ENCODE measurements around the gene P2RY14. TPM values are rescaled to one million over a fixed set of nuclear protein-coding genes. Genes with fewer than 3 reads are reported as not detected.

Gene P2RY14
- total and polyA plus RNA-seq, 2 donors (not counting 3 experiments of a cell fraction or from before 2014, with no cell fraction given): not detected

GRCh38 chr3:151319628-151320027 is 41.3 kb upstream of the P2RY14 start:
- Histone ChIP-seq H3K36me3 (ENCODE audit: control insufficient read depth in 2 of 2, extremely low read depth in 1 of 2, insufficient read depth in 2 of 2, low read length in 2 of 2) (no peaks in the 10 kb centered on the region), H2AFZ (ENCODE audit: low read depth, low read length) (no peak overlapping the region), H3K4me3 (replicated peaks in 1 of 3; ENCODE audit: insufficient read depth in 1 of 3, low read depth in 1 of 3, low read length in 3 of 3) (no peak overlapping the region), H3K4me2 (ENCODE audit: insufficient read depth, low read length) (no peak overlapping the region), H3K27me3 (ENCODE audit: control insufficient read depth in 2 of 2, insufficient read depth in 2 of 2, low read length in 2 of 2) (no peaks in the 10 kb centered on the region), H3K79me2 (ENCODE audit: control insufficient read depth, insufficient read depth, low read length) (no peaks in the 10 kb centered on the region), H3K27ac (ENCODE audit: insufficient read depth, low read depth, low read length) (no peak overlapping the region), H3K9ac (replicated peaks; ENCODE audit: extremely low read depth, insufficient read depth, low read length) (no peak overlapping the region), H3K9me3 (replicated peaks; ENCODE audit: control insufficient read depth, insufficient read depth, low read length) (no peaks in the 10 kb centered on the region), H3K9me1 (replicated peaks; ENCODE audit: control insufficient read depth, extremely low read depth, insufficient read depth, low read length) (no peaks in the 10 kb centered on the region), H4K20me1 (replicated peaks; ENCODE audit: control insufficient read depth, extremely low read depth, insufficient read depth, low read length) (no peaks in the 10 kb centered on the region), H3K4me1 (ENCODE audit: control insufficient read depth, extremely low read depth, insufficient read depth, low read length) (no peaks in the 10 kb centered on the region)
- POLR2A ChIA-PET: no interaction called here
- dilution Hi-C loops (cut with MboI; ENCODE audit: extremely low pct_ligation_motif_present, low sequenced_read_pairs): no loop called here
- CTCF ChIA-PET: no interaction called here
- TF ChIP-seq POLR2A (IDR thresholded peaks at IDR 0.05; ENCODE audit: low read depth, low read length): no peak
- no peak for DNase-seq (ENCODE audit: low read depth, low spot score)
- no peak for FAIRE-seq
- intact Hi-C loops (cut with micrococcal nuclease): no loop called here
- BruUV-seq (replicated peaks): no TSS peak

DNA sequence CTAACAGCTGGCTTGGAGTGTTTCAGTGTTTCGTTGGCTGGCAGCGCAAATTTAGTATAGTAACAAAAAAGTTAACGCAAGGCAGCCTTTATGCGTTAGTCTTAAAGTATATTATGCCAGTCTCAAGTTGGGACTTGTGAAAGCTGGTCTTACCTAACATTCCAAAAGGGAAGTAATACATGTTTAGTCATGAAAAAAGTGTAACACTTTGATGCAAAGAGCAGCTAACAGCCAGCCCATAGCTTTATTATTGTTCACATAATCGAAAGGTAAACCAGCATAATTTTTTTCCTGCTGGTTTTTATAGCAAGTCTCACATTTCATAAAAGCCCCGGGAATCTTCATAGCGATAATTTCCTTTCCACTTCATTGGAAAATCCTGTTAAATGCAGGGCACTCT is 40.6 kb upstream of the P2RY14 start:
- no peaks in the 10 kb centered on the region for H3K79me2 ChIP-seq (ENCODE audit: control insufficient read depth, insufficient read depth, low read length)

More for the DNA sequence above, 40.6 kb upstream of the P2RY14 start:
- dilution Hi-C loops (cut with MboI; ENCODE audit: extremely low pct_ligation_motif_present, low sequenced_read_pairs) (no loop called here), intact Hi-C loops (cut with micrococcal nuclease) (no loop called here)
- H3K27me3 ChIP-seq (ENCODE audit: control insufficient read depth in 2 of 2, insufficient read depth in 2 of 2, low read length in 2 of 2): no peaks in the 10 kb centered on the region
- H3K9me1 ChIP-seq (replicated peaks; ENCODE audit: control insufficient read depth, extremely low read depth, insufficient read depth, low read length): no peaks in the 10 kb centered on the region
- H3K36me3 ChIP-seq (ENCODE audit: control insufficient read depth in 2 of 2, extremely low read depth in 1 of 2, insufficient read depth in 2 of 2, low read length in 2 of 2): no peaks in the 10 kb centered on the region
- no peak overlapping the region for H3K9ac ChIP-seq (replicated peaks; ENCODE audit: extremely low read depth, insufficient read depth, low read length)
- H3K4me2 ChIP-seq (ENCODE audit: insufficient read depth, low read length): no peak overlapping the region
- DNase-seq (ENCODE audit: low read depth, low spot score) (no peak), FAIRE-seq (no peak)
- H3K27ac ChIP-seq (ENCODE audit: insufficient read depth, low read depth, low read length): no peak overlapping the region
- no peaks in the 10 kb centered on the region for H3K9me3 ChIP-seq (replicated peaks; ENCODE audit: control insufficient read depth, insufficient read depth, low read length)
- no TSS peak for BruUV-seq (replicated peaks)
- no peak for TF ChIP-seq CTCF (IDR thresholded peaks at IDR 0.05; ENCODE audit: extremely low read depth in 1 of 2, insufficient read depth in 1 of 2, low read depth in 1 of 2, low read length in 2 of 2)
- no peak for TF ChIP-seq EZH2 (IDR thresholded peaks at IDR 0.05; ENCODE audit: borderline replicate concordance, low read depth, low read length, severe bottlenecking)
- TF ChIP-seq FOS (IDR thresholded peaks at IDR 0.05; ENCODE audit: borderline replicate concordance, insufficient read depth, low read length): no peak
- TF ChIP-seq POLR2A (IDR thresholded peaks at IDR 0.05; ENCODE audit: low read depth, low read length): no peak
- TF ChIP-seq GATA2 (IDR thresholded peaks at IDR 0.05; ENCODE audit: insufficient read depth, insufficient read length, low read depth, low read length): no peak
- TF ChIP-seq POLR2AphosphoS5 (IDR thresholded peaks at IDR 0.05; ENCODE audit: insufficient read depth, low read depth, low read length): no peak
- no peak for TF ChIP-seq JUN (IDR thresholded peaks at IDR 0.05; ENCODE audit: borderline replicate concordance, insufficient read depth, insufficient read length, low read depth)
- TF ChIP-seq MYC (IDR thresholded peaks at IDR 0.05; ENCODE audit: low read depth, low read length): no peak
- ChIA-PET CTCF (no interaction called here), POLR2A (no interaction called here)
- no peaks in the 10 kb centered on the region for H3K4me1 ChIP-seq (ENCODE audit: control insufficient read depth, extremely low read depth, insufficient read depth, low read length)
- no peak overlapping the region for H3K4me3 ChIP-seq (replicated peaks in 1 of 3; ENCODE audit: insufficient read depth in 1 of 3, low read depth in 1 of 3, low read length in 3 of 3)
- no peaks in the 10 kb centered on the region for H4K20me1 ChIP-seq (replicated peaks; ENCODE audit: control insufficient read depth, extremely low read depth, insufficient read depth, low read length)
- no peak overlapping the region for H2AFZ ChIP-seq (ENCODE audit: low read depth, low read length)

All from endothelial cell of umbilical vein (primary cell).